GM19468 (cell line): ENCODE measurements around the gene SMAD4.
"Not testable (repeated sequence)": the region's sequence is repeated elsewhere in the genome, so short reads cannot be mapped to it uniquely, and the experiment has no call there.

Source experiments
- ATAC-seq: cut with Tn5 transposase; IDR thresholded peaks from one replicate; pipeline ENCODE4 v1.9.1; 2021; ENCODE audit warnings: mild to moderate bottlenecking, moderate library complexity, moderate number of reproducible peaks; ENCODE audit not compliant: unreplicated experiment; ENCODE audit errors: extremely low read depth

Gene SMAD4

GRCh38 chr18:51107082-51107481 lies 77.1 kb downstream of the SMAD4 start:
- ATAC-seq = no peak

- ATAC-seq = no peak
Measured at GRCh38 chr18:51107598-51108305, 77.7 kb downstream of the SMAD4 start.

GRCh38 chr18:51108330-51108729 lies 78.3 kb downstream of the SMAD4 start:
- no peak for ATAC-seq

GRCh38 chr18:51110073-51110797 lies 80.2 kb downstream of the SMAD4 start:
- ATAC-seq = peak; percentile 45

- ATAC-seq = not testable (repeated sequence)
Measured at GRCh38 chr18:51111633-51112355, 81.8 kb downstream of the SMAD4 start.

- ATAC-seq = not testable (repeated sequence)
Measured at GRCh38 chr18:51116996-51117395, 87.0 kb downstream of the SMAD4 start.

GRCh38 chr18:51119561-51119960 lies 89.5 kb downstream of the SMAD4 start:
- not testable (repeated sequence) for ATAC-seq

- not testable (repeated sequence) for ATAC-seq
Measured at GRCh38 chr18:51119976-51120375, 90.0 kb downstream of the SMAD4 start.

- no peak for ATAC-seq
Measured at GRCh38 chr18:51120809-51121596, 91.0 kb downstream of the SMAD4 start.

GRCh38 chr18:51121597-51121857 lies 91.5 kb downstream of the SMAD4 start:
- no peak for ATAC-seq

- no peak for ATAC-seq
Measured at GRCh38 chr18:51122266-51123045, 92.4 kb downstream of the SMAD4 start.

GRCh38 chr18:51123046-51123395 lies 93.0 kb downstream of the SMAD4 start:
- ATAC-seq = no peak

- ATAC-seq = no peak
Measured at GRCh38 chr18:51123481-51123880, 93.5 kb downstream of the SMAD4 start.

GRCh38 chr18:51123936-51124486 lies 94.0 kb downstream of the SMAD4 start:
- no peak for ATAC-seq

GRCh38 chr18:51125976-51126375 lies 96.0 kb downstream of the SMAD4 start:
- no peak for ATAC-seq

GRCh38 chr18:51127664-51128063 lies 97.7 kb downstream of the SMAD4 start:
- no peak for ATAC-seq

- ATAC-seq = no peak
Measured at GRCh38 chr18:51128533-51128932, 98.5 kb downstream of the SMAD4 start.

- ATAC-seq = no peak
Measured at GRCh38 chr18:51132256-51132935, 102.4 kb downstream of the SMAD4 start.

- ATAC-seq = no peak
Measured at GRCh38 chr18:51133580-51134160, 103.7 kb downstream of the SMAD4 start.
